ENCODE measurements around the gene LUZP2. TPM values are rescaled to one million over a fixed set of nuclear protein-coding genes. Genes with fewer than 3 reads are reported as not detected.
A peak's percentile ranks its signal among the peaks of the same experiment; 100 is the strongest.

Gene LUZP2
- total RNA-seq, 1 donor from 2014 or later, result 0.49 TPM

GRCh38 chr11:25039165-25039564 lies 542.3 kb downstream of the LUZP2 start:
- H3K4me3 ChIP-seq, result no peak overlapping the region
- TF ChIP-seq CTCF (IDR thresholded peaks at IDR 0.05) (no peak), POLR2AphosphoS5 (IDR thresholded peaks at IDR 0.05; ENCODE audit: insufficient read depth in 1 of 2, low read depth in 1 of 2) (no peak), POLR2A (IDR thresholded peaks at IDR 0.05) (no peak)
- intact Hi-C loops (cut with DNase I), result no loop called here
- no peaks in the 10 kb centered on the region for H3K9me3 ChIP-seq
- no peaks in the 10 kb centered on the region for H3K4me1 ChIP-seq
- no peak overlapping the region for H3K27ac ChIP-seq
- no peaks in the 10 kb centered on the region for H3K27me3 ChIP-seq
- no peaks in the 10 kb centered on the region for H3K36me3 ChIP-seq
- no peak for DNase-seq (ENCODE audit: extremely low spot score in 2 of 2)

GRCh38 chr11:25048632-25049031 lies 551.8 kb downstream of the LUZP2 start:
- Histone ChIP-seq H3K4me1 (no peaks in the 10 kb centered on the region), H3K36me3 (no peaks in the 10 kb centered on the region), H3K9me3 (no peaks in the 10 kb centered on the region), H3K27me3 (no peaks in the 10 kb centered on the region), H3K27ac (no peak overlapping the region), H3K4me3 (no peak overlapping the region)
- no peak for DNase-seq (ENCODE audit: extremely low spot score in 2 of 2)
- intact Hi-C loops (cut with DNase I), result no loop called here
- TF ChIP-seq POLR2AphosphoS5 (IDR thresholded peaks at IDR 0.05; ENCODE audit: insufficient read depth in 1 of 2, low read depth in 1 of 2) (no peak), CTCF (IDR thresholded peaks at IDR 0.05) (no peak), POLR2A (IDR thresholded peaks at IDR 0.05) (no peak)

GRCh38 chr11:25052844-25053243 lies 556.0 kb downstream of the LUZP2 start:
- intact Hi-C loops (cut with DNase I), result no loop called here
- Histone ChIP-seq H3K9me3 (no peaks in the 10 kb centered on the region), H3K36me3 (no peaks in the 10 kb centered on the region), H3K4me1 (no peaks in the 10 kb centered on the region), H3K4me3 (no peak overlapping the region), H3K27me3 (no peaks in the 10 kb centered on the region), H3K27ac (no peak overlapping the region)
- no peak for DNase-seq (ENCODE audit: extremely low spot score in 2 of 2)
- TF ChIP-seq CTCF (IDR thresholded peaks at IDR 0.05) (no peak), POLR2A (IDR thresholded peaks at IDR 0.05) (no peak), POLR2AphosphoS5 (IDR thresholded peaks at IDR 0.05; ENCODE audit: insufficient read depth in 1 of 2, low read depth in 1 of 2) (no peak)

GRCh38 chr11:25057861-25058260 lies 561.0 kb downstream of the LUZP2 start:
- DNase-seq (ENCODE audit: extremely low spot score in 2 of 2), result no peak
- no peak overlapping the region for H3K4me3 ChIP-seq

GRCh38 chr11:25065746-25066145 lies 568.9 kb downstream of the LUZP2 start:
- Histone ChIP-seq H3K4me3 (no peak overlapping the region), H3K36me3 (no peaks in the 10 kb centered on the region), H3K27ac (no peak overlapping the region), H3K9me3 (no peaks in the 10 kb centered on the region), H3K4me1 (no peaks in the 10 kb centered on the region), H3K27me3 (no peaks in the 10 kb centered on the region)
- no peak for TF ChIP-seq POLR2A (IDR thresholded peaks at IDR 0.05)
- peak in 1 of 2 donors; percentile 41 for TF ChIP-seq POLR2AphosphoS5 (IDR thresholded peaks at IDR 0.05; ENCODE audit: insufficient read depth in 1 of 2, low read depth in 1 of 2)
- intact Hi-C loops (cut with DNase I), result no loop called here
- no peak for DNase-seq (ENCODE audit: extremely low spot score in 2 of 2)

More at GRCh38 chr11:25057861-25058260, 561.0 kb downstream of the LUZP2 start:
- no peak for TF ChIP-seq POLR2A (IDR thresholded peaks at IDR 0.05)
- TF ChIP-seq POLR2AphosphoS5 (IDR thresholded peaks at IDR 0.05; ENCODE audit: insufficient read depth in 1 of 2, low read depth in 1 of 2), result no peak
- no peak for TF ChIP-seq CTCF (IDR thresholded peaks at IDR 0.05)
- intact Hi-C loops (cut with DNase I), result no loop called here
- Histone ChIP-seq H3K27me3 (no peaks in the 10 kb centered on the region), H3K4me1 (no peaks in the 10 kb centered on the region), H3K36me3 (no peaks in the 10 kb centered on the region), H3K27ac (no peak overlapping the region), H3K9me3 (no peaks in the 10 kb centered on the region)
